Spleen (tissue), 11 donors: ENCODE results near the gene OR10K2. TPM values are rescaled to one million over a fixed set of nuclear protein-coding genes. Genes with fewer than 3 reads are reported as not detected.

Source experiments
- DNase-seq: peaks from one replicate; pipeline ENCODE4 v3.0.0-alpha.2; 2020
- H3K27ac ChIP-seq, 8 donors: fragments of 200-600 bp; sonication (generic) in 7 of 8; 1 replicate in 4 of 8; 2 replicates in 4 of 8; pipeline versions ENCODE4 v1.5.0 to v1.8.0; 2016 to 2021; ENCODE audit warnings: inconsistent platforms in 4 of 8, mild to moderate bottlenecking in 4 of 8, moderate library complexity in 1 of 8
- H3K27me3 ChIP-seq, 7 donors: fragments of 200-600 bp; sonication (generic) in 6 of 7; replicated peaks in 1 of 7; 1 replicate in 4 of 7; 2 replicates in 3 of 7; pipeline versions ENCODE4 v1.5.0 to v1.8.0; 2016 to 2021; ENCODE audit warnings: inconsistent platforms in 3 of 7, mild to moderate bottlenecking in 1 of 7
- H3K36me3 ChIP-seq, 6 donors: fragments of 200-600 bp; sonication (generic) in 5 of 6; 1 replicate in 4 of 6; 2 replicates in 2 of 6; pipeline versions ENCODE4 v1.5.0 to v1.8.0; 2016 to 2021; ENCODE audit warnings: inconsistent platforms in 2 of 6
- H3K4me1 ChIP-seq, 6 donors: fragments of 200-600 bp; sonication (generic) in 5 of 6; 1 replicate in 3 of 6; 2 replicates in 3 of 6; pipeline versions ENCODE4 v1.5.0 to v1.8.0; 2016 to 2021; ENCODE audit warnings: inconsistent platforms in 3 of 6
- H3K4me3 ChIP-seq, 8 donors: fragments of 200-600 bp; sonication (generic) in 7 of 8; 1 replicate in 4 of 8; 2 replicates in 4 of 8; pipeline versions ENCODE4 v1.5.0 to v1.8.0; 2016 to 2021; ENCODE audit warnings: inconsistent platforms in 4 of 8, mild to moderate bottlenecking in 4 of 8, moderate library complexity in 2 of 8
- H3K9me3 ChIP-seq, 8 donors: fragments of 200-600 bp; sonication (generic) in 7 of 8; 1 replicate in 4 of 8; 2 replicates in 4 of 8; pipeline versions ENCODE4 v1.5.0 to v1.8.0; 2016 to 2021; ENCODE audit warnings: inconsistent platforms in 4 of 8
- CTCF ChIP-seq, 11 experiments: fragments of 200-600 bp in 7 of 11; fragments of 450-650 bp in 4 of 11; sonication (generic) in 4 of 11; IDR thresholded peaks in 8 of 11; conservative IDR thresholded peaks in 3 of 11; 1 replicate in 7 of 11; 2 replicates in 4 of 11; pipeline versions ENCODE4 v1.4.0 to v1.8.0; 2016 to 2021; ENCODE audit warnings: antibody characterized with exemption in 11 of 11, inconsistent platforms in 4 of 11, mild to moderate bottlenecking in 1 of 11
- POLR2A ChIP-seq, 3 donors: fragments of 450-650 bp; IDR thresholded peaks; one replicate each; pipeline ENCODE4 v1.5.1; 2017; ENCODE audit warnings: antibody characterized with exemption in 3 of 3, mild to moderate bottlenecking in 1 of 3
- POLR2AphosphoS5 ChIP-seq, 3 donors: sonication (generic); formaldehyde crosslinking; IDR thresholded peaks; one replicate each; pipeline ENCODE4 v1.5.1; 2017; ENCODE audit warnings: antibody characterized with exemption in 3 of 3
- WGBS, 5 donors: extraction: QIAGEN DNeasy Blood & Tissue Kit in 3 of 5; methylation state at CpG; one replicate each; pipeline versions ENCODE4 v1.1.5 to v1.1.7; 2013 to 2018; 5-methylcytosine and 5-hydroxymethylcytosine counted together
- intact Hi-C: fragments of 100-400 bp; cut with DNase I; formaldehyde crosslinking; loops from one replicate; pipeline ENCODE4 v1.15.0; 2023; ENCODE audit warnings: low total_unique reads
- polyA plus RNA-seq, 3 donors: library from polyadenylated mRNA; stranded (reverse); fragments of 200-250 nt; gene quantifications; one replicate each; pipeline ENCODE4 v1.2.1, GENCODE V29; 2013
- total RNA-seq, 7 donors: library from RNA; depleted of rRNA in 3 of 7; stranded (reverse); fragments of >200 nt in 3 of 7; fragmentation: NEBNext Ultra II Directional in 4 of 7; extraction: Animal tissue kit (Norgen Biotek cat#: 25700) in 4 of 7; gene quantifications; one replicate each; pipeline versions ENCODE4 v1.1.0 to v1.2.1, GENCODE V29; 2016 to 2021
- donor health status: healthy with polysubstance abuse.
- donor health status: DM: no; HTN: no; CAD: no; lungs with moderate emphysema.
- donor health status: DM: no; HTN: no; CAD: no.
- donor health status: Bipolar disorder and iron deficiency.
- donor health status: healthy.
- donor health status: DM: no; HTN: no; CAD: no.
- donor health status: DM: yes; HTN: yes; CAD: no.

The OR10K2 gene
- total and polyA plus RNA-seq, 10 donors = not detected

GRCh38 chr1:158407092-158407491 is 18.9 kb downstream of the OR10K2 start:
- Histone ChIP-seq H3K27me3 (no peaks in the 10 kb centered on the region), H3K4me3 (no peak overlapping the region), H3K27ac (no peak overlapping the region), H3K4me1 (no peaks in the 10 kb centered on the region), H3K36me3 (no peaks in the 10 kb centered on the region), H3K9me3 (no peaks in the 10 kb centered on the region)
- DNase-seq = no peak
- TF ChIP-seq POLR2AphosphoS5 (IDR thresholded peaks at IDR 0.05) = no peak
- no peak for TF ChIP-seq CTCF (IDR thresholded peaks at IDR 0.05 in 8 of 11, conservative IDR thresholded peaks at IDR 0.05 in 3 of 11)
- TF ChIP-seq POLR2A (IDR thresholded peaks at IDR 0.05) = no peak
- WGBS, 5 donors = 62 to 89% (median 83%) methylated on average over 5 of the region's 5 CpGs
- intact Hi-C loops = no loop called here

- H3K9me3 ChIP-seq = no peaks in the 10 kb centered on the region
- TF ChIP-seq POLR2A (IDR thresholded peaks at IDR 0.05) (no peak), CTCF (IDR thresholded peaks at IDR 0.05 in 8 of 11, conservative IDR thresholded peaks at IDR 0.05 in 3 of 11) (no peak), POLR2AphosphoS5 (IDR thresholded peaks at IDR 0.05) (no peak)
- intact Hi-C loops = no loop called here
- H3K27ac ChIP-seq = no peak overlapping the region
- DNase-seq = no peak
- 77 to 85% (median 84%) methylated on average over 3 of the region's 3 CpGs for WGBS, 5 donors
- no peaks in the 10 kb centered on the region for H3K36me3 ChIP-seq
- no peaks in the 10 kb centered on the region for H3K27me3 ChIP-seq
- no peak overlapping the region for H3K4me3 ChIP-seq
- H3K4me1 ChIP-seq = no peaks in the 10 kb centered on the region
Observed at GRCh38 chr1:158400871-158401270, 25.2 kb downstream of the OR10K2 start.

- H3K4me3 ChIP-seq = no peak within 1 kb of the TSS
- intact Hi-C loops = no loop called here
Observed at GRCh38 chr1:158398818-158399514, 27.1 kb downstream of the OR10K2 start, which contains the start of gene OR10T2. Gene OR10T2 (minus strand): TSS chr1:158399466. CDS start chr1:158399466, 0 bp downstream.

More at GRCh38 chr1:158398818-158399514, 27.1 kb downstream of the OR10K2 start, which contains the start of gene OR10T2:
- TF ChIP-seq POLR2A (IDR thresholded peaks at IDR 0.05) = no peak
- TF ChIP-seq POLR2AphosphoS5 (IDR thresholded peaks at IDR 0.05) = no peak
- TF ChIP-seq CTCF (IDR thresholded peaks at IDR 0.05 in 8 of 11, conservative IDR thresholded peaks at IDR 0.05 in 3 of 11) = no peak
- H3K27ac ChIP-seq = no peak within 1 kb of the TSS
- no peaks in the 10 kb centered on the region for H3K9me3 ChIP-seq
- peaks cover 0 to 4% (median 0%) of the 10 kb centered on the region in 6 donors for H3K4me1 ChIP-seq
- no peaks in the 10 kb centered on the region for H3K27me3 ChIP-seq
- DNase-seq = no peak
- H3K36me3 ChIP-seq = no peaks in the 10 kb centered on the region
- 67 to 77% (median 70%) methylated on average over 5 of the region's 5 CpGs for WGBS, 5 donors
